HT1080 (cell line): ENCODE data around the gene DMAC2. TPM values are rescaled to one million over a fixed set of nuclear protein-coding genes. Genes with fewer than 3 reads are reported as not detected.
"Not testable (repeated sequence)": the region's sequence is repeated elsewhere in the genome, so short reads cannot be mapped to it uniquely, and the experiment has no call there.

ENCODE experiments used
- DNase-seq: peaks from one replicate; pipeline ENCODE4 v3.0.0-alpha.2; 2015; ENCODE audit warnings: low read depth
- polyA plus RNA-seq, 2 experiments: library from polyadenylated mRNA; depleted of rRNA; stranded (reverse); fragments of >200 nt; gene quantifications; 2 replicates each; pipeline ENCODE4 v1.2.3, GENCODE V29; 2015
- total RNA-seq: library from RNA; depleted of rRNA; stranded (reverse); fragments of >200 nt; shearing (Covaris generic); gene quantifications from 2 replicates; pipeline ENCODE4 v1.2.3, GENCODE V29; 2014; rRNA removed

DMAC2 gene
- 47.1 and 58.0 TPM in 2 replicates for total RNA-seq
- 64.6 and 65.7 TPM in 2 replicates for polyA plus RNA-seq (2015; cell fraction: cytosol; rRNA removed)
- polyA plus RNA-seq (2015; cell fraction: nucleus; rRNA removed): 42.2 and 46.2 TPM in 2 replicates

GRCh38 chr19:41439441-41440222 lies at the start of gene DMAC2:
DMAC2 (minus strand) TSS chr19:41439912; CDS start chr19:41439899, 13 bp downstream.
- DNase-seq: peak; percentile 97

- DNase-seq: not testable (repeated sequence)
These were observed 47.2 kb upstream of the DMAC2 start for GRCh38 chr19:41486953-41487352.

GRCh38 chr19:41484822-41485221 lies 45.1 kb upstream of the DMAC2 start:
- no peak for DNase-seq

GRCh38 chr19:41480336-41480735 lies 40.6 kb upstream of the DMAC2 start:
- no peak for DNase-seq

- peak; percentile 63 for DNase-seq
These were observed 40.1 kb upstream of the DMAC2 start for GRCh38 chr19:41479757-41480191.

- DNase-seq: no peak
These were observed 39.4 kb upstream of the DMAC2 start for GRCh38 chr19:41478875-41479756.

- no peak for DNase-seq
These were observed 38.5 kb upstream of the DMAC2 start for GRCh38 chr19:41478171-41478570.

GRCh38 chr19:41476583-41476982 lies 36.9 kb upstream of the DMAC2 start:
- no peak for DNase-seq

- not testable (repeated sequence) for DNase-seq
These were observed 23.8 kb upstream of the DMAC2 start for GRCh38 chr19:41463257-41464256.

GRCh38 chr19:41462497-41462896 lies 22.8 kb upstream of the DMAC2 start:
- no peak for DNase-seq

- DNase-seq: no peak
These were observed 17.5 kb upstream of the DMAC2 start for GRCh38 chr19:41457241-41457640.

GRCh38 chr19:41456342-41456918 lies 16.7 kb upstream of the DMAC2 start:
- no peak for DNase-seq

GRCh38 chr19:41455936-41456335 lies 16.2 kb upstream of the DMAC2 start:
- no peak for DNase-seq

GRCh38 chr19:41452584-41453275 lies 13.0 kb upstream of the DMAC2 start:
- DNase-seq: no peak

GRCh38 chr19:41449865-41450178 lies 10.1 kb upstream of the DMAC2 start:
- DNase-seq: no peak

- DNase-seq: peak; percentile 73
These were observed 9.6 kb upstream of the DMAC2 start for GRCh38 chr19:41449079-41449864.

GRCh38 chr19:41447732-41448332 lies 8.1 kb upstream of the DMAC2 start:
- no peak for DNase-seq

- no peak for DNase-seq
These were observed 5.9 kb upstream of the DMAC2 start for GRCh38 chr19:41445575-41445974.
